ENCODE results near the gene HS2ST1. TPM values are rescaled to one million over a fixed set of nuclear protein-coding genes. Genes with fewer than 3 reads are reported as not detected.

The HS2ST1 gene
- polyA plus RNA-seq, 1 donor (not counting 4 experiments of a cell fraction or from before 2014, with no cell fraction given), result 18.7 TPM

DNA sequence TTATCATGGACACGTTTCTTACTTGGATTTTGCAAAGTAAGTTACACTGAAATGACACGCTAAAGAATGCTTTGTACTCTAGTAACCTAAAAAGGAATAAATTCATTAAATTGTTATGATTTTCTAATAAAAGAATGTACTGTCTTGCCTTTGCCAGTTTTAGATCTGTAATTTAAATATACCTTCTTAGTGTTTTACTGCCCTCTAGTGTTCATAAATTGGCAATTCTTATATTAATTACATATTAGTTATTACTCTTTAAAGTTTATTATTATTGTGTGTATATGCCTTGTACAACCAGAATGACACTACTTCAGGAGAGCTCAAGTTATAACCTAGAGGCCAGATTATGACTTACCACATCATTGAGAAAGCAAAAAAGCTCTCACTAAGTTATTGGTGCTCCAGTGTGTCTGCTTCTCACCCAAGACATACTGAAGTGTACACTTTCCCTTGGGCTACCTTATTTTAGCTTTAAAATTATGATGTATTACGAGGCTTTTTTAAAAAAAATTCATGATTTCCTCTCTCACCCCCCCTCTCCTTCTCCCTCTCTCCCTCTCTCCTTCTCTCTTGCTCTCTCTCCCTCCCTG is 169.9 kb downstream of the HS2ST1 start:
- peaks cover 6% of the 10 kb centered on the region for H3K4me1 ChIP-seq (ENCODE audit: control insufficient read depth, extremely low read depth, insufficient read depth, low read length)
- no peaks in the 10 kb centered on the region for H3K27me3 ChIP-seq (ENCODE audit: control insufficient read depth, extremely low read depth, insufficient read depth, low read length)
- H3K27ac ChIP-seq (ENCODE audit: control insufficient read depth, insufficient read depth, low read length), result no peak overlapping the region
- H4K20me1 ChIP-seq (ENCODE audit: control insufficient read depth, extremely low read depth, insufficient read depth, low read length), result no peaks in the 10 kb centered on the region
- no peak for FAIRE-seq
- no peak overlapping the region for H3K4me3 ChIP-seq (ENCODE audit: control insufficient read depth in 2 of 3, extremely low read depth in 1 of 3, insufficient read depth in 2 of 3, low read depth in 1 of 3, low read length in 3 of 3)
- H3K9me3 ChIP-seq (ENCODE audit: control insufficient read depth, low read depth, low read length), result no peaks in the 10 kb centered on the region
- no peaks in the 10 kb centered on the region for H3K36me3 ChIP-seq (ENCODE audit: control insufficient read depth in 2 of 2, extremely low read depth in 1 of 2, insufficient read depth in 2 of 2, low read length in 2 of 2)
- H3K9ac ChIP-seq (ENCODE audit: control insufficient read depth, extremely low read depth, insufficient read depth, low read length), result no peak overlapping the region
- H3K9me1 ChIP-seq (ENCODE audit: control insufficient read depth, extremely low read depth, insufficient read depth, low read length), result no peaks in the 10 kb centered on the region
- DNase-seq (ENCODE audit: low read depth, low spot score), result no peak
- TF ChIP-seq, protein P1, sequence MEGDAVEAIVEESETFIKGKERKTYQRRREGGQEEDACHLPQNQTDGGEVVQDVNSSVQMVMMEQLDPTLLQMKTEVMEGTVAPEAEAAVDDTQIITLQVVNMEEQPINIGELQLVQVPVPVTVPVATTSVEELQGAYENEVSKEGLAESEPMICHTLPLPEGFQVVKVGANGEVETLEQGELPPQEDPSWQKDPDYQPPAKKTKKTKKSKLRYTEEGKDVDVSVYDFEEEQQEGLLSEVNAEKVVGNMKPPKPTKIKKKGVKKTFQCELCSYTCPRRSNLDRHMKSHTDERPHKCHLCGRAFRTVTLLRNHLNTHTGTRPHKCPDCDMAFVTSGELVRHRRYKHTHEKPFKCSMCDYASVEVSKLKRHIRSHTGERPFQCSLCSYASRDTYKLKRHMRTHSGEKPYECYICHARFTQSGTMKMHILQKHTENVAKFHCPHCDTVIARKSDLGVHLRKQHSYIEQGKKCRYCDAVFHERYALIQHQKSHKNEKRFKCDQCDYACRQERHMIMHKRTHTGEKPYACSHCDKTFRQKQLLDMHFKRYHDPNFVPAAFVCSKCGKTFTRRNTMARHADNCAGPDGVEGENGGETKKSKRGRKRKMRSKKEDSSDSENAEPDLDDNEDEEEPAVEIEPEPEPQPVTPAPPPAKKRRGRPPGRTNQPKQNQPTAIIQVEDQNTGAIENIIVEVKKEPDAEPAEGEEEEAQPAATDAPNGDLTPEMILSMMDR (optimal IDR thresholded peaks at IDR 0.05 in 1 of 3, IDR thresholded peaks at IDR 0.05 in 1 of 3, conservative IDR thresholded peaks at IDR 0.05 in 1 of 3; ENCODE audit: extremely low read depth in 1 of 3, insufficient read depth in 2 of 3, low read length in 3 of 3), result peak in 1 of 3 experiments; percentile 21
- TF ChIP-seq EZH2 (IDR thresholded peaks at IDR 0.05; ENCODE audit: low read length), result no peak
- dilution Hi-C loops (cut with MboI; ENCODE audit: extremely low pct_ligation_motif_present, low sequenced_read_pairs), result no loop called here
- H2AFZ ChIP-seq (ENCODE audit: control insufficient read depth, low read length), result no peak overlapping the region
- H3K4me2 ChIP-seq (ENCODE audit: control insufficient read depth, extremely low read depth, insufficient read depth, low read depth, low read length), result no peak overlapping the region
- no peaks in the 10 kb centered on the region for H3K79me2 ChIP-seq (ENCODE audit: control insufficient read depth, insufficient read depth, low read length)

DNA sequence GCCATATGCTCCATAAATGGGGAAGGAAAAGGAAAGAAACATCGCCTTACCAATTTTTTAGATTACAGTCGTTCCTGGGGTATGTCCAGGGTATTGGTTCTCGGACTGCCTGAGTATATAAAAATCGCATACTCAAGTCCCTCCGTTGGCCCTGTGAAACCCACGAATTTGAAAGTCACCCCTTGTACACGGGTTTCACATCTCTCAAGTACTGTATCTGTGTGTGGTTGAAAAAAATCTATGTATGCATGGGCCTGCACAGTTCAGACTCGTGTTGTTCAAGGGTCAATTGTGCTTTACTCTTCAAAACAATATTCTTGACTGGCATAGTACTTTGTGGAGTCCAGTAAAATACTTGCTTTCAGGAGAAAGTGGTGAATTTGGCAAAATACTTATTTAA is 171.7 kb downstream of the HS2ST1 start:
- no peaks in the 10 kb centered on the region for H3K79me2 ChIP-seq (ENCODE audit: control insufficient read depth, insufficient read depth, low read length)
- no peak for FAIRE-seq
- no peak overlapping the region for H3K27ac ChIP-seq (ENCODE audit: control insufficient read depth, insufficient read depth, low read length)
- dilution Hi-C loops (cut with MboI; ENCODE audit: extremely low pct_ligation_motif_present, low sequenced_read_pairs), result no loop called here
- no peak overlapping the region for H3K9ac ChIP-seq (ENCODE audit: control insufficient read depth, extremely low read depth, insufficient read depth, low read length)
- no peaks in the 10 kb centered on the region for H4K20me1 ChIP-seq (ENCODE audit: control insufficient read depth, extremely low read depth, insufficient read depth, low read length)
- TF ChIP-seq EZH2 (IDR thresholded peaks at IDR 0.05; ENCODE audit: low read length), result no peak
- TF ChIP-seq, protein P1 (optimal IDR thresholded peaks at IDR 0.05 in 1 of 3, IDR thresholded peaks at IDR 0.05 in 1 of 3, conservative IDR thresholded peaks at IDR 0.05 in 1 of 3; ENCODE audit: extremely low read depth in 1 of 3, insufficient read depth in 2 of 3, low read length in 3 of 3), result no peak
- no peaks in the 10 kb centered on the region for H3K27me3 ChIP-seq (ENCODE audit: control insufficient read depth, extremely low read depth, insufficient read depth, low read length)
- H3K4me1 ChIP-seq (ENCODE audit: control insufficient read depth, extremely low read depth, insufficient read depth, low read length), result peaks cover 8% of the 10 kb centered on the region
- no peak overlapping the region for H2AFZ ChIP-seq (ENCODE audit: control insufficient read depth, low read length)
- no peaks in the 10 kb centered on the region for H3K9me1 ChIP-seq (ENCODE audit: control insufficient read depth, extremely low read depth, insufficient read depth, low read length)
- DNase-seq (ENCODE audit: low read depth, low spot score), result no peak
- no peak overlapping the region for H3K4me2 ChIP-seq (ENCODE audit: control insufficient read depth, extremely low read depth, insufficient read depth, low read depth, low read length)
- H3K9me3 ChIP-seq (ENCODE audit: control insufficient read depth, low read depth, low read length), result no peaks in the 10 kb centered on the region
- H3K36me3 ChIP-seq (ENCODE audit: control insufficient read depth in 2 of 2, extremely low read depth in 1 of 2, insufficient read depth in 2 of 2, low read length in 2 of 2), result no peaks in the 10 kb centered on the region
- no peak overlapping the region for H3K4me3 ChIP-seq (ENCODE audit: control insufficient read depth in 2 of 3, extremely low read depth in 1 of 3, insufficient read depth in 2 of 3, low read depth in 1 of 3, low read length in 3 of 3)

Data from keratinocyte (primary cell).